HepG2 (cell line): ENCODE measurements around the gene SAMD4A. TPM values are rescaled to one million over a fixed set of nuclear protein-coding genes. Genes with fewer than 3 reads are reported as not detected.

Experiments
- ATAC-seq: fragments of 200-7000 bp; cut with Tn5 transposase; 3 replicates; pipeline ENCODE4 v1.9.1; 2020; ENCODE audit warnings: mild to moderate bottlenecking, moderate library complexity
- BruUV-seq: library from RNA; stranded (reverse); fragments of 400-500 nt; replicated peaks from 2 replicates; lab custom pipeline; 2021; lab: Mats Ljungman, UMichigan
- CTCF ChIA-PET: fragments of 300-600 bp; formaldehyde crosslinking; extraction: SDS; loops from one replicate; lab custom pipeline; 2021; ENCODE audit warnings: low total read pairs, inconsistent platforms, low intra/inter-chr PET ratio; lab: Yijun Ruan, JAX
- POLR2A ChIA-PET: fragments of 350-600 bp; sonication (Branson Sonifier 250); formaldehyde crosslinking; loops from one replicate; lab custom pipeline; 2020; ENCODE audit warnings: antibody characterized with exemption, inconsistent platforms; lab: Yijun Ruan, JAX
- DNase-seq: peaks from one replicate; pipeline ENCODE4 v3.0.0-alpha.2; 2015; ENCODE audit warnings: low spot score
- FAIRE-seq: peaks from 3 replicates; lab custom pipeline; 2011; peaks lifted over from hg19 to GRCh38; lab: Jason Lieb, UNC
- H2AFZ ChIP-seq: one replicate; pipeline ENCODE4 v1.6.1; 2011; ENCODE audit warnings: low read length, inconsistent platforms
- H3K27ac ChIP-seq: fragments of 300-600 bp; 3 replicates; pipeline ENCODE4 v1.8.0; 2011; ENCODE audit warnings: mixed run types, mild to moderate bottlenecking, mixed read lengths, low read length, inconsistent platforms; ENCODE audit not compliant: insufficient read depth; ENCODE audit errors: extremely low read length
- H3K27me3 ChIP-seq, 2 experiments: fragments of 200-600 bp in 1 of 2; 2 replicates in 1 of 2; 3 replicates in 1 of 2; pipeline versions ENCODE4 v1.6.0 to v1.8.0; 2011; ENCODE audit warnings: low read length in 2 of 2, mild to moderate bottlenecking in 2 of 2, moderate library complexity in 2 of 2, inconsistent platforms in 1 of 2; ENCODE audit not compliant: insufficient read depth in 2 of 2, control insufficient read depth in 1 of 2
- H3K36me3 ChIP-seq, 2 experiments: fragments of 200-600 bp in 1 of 2; replicated peaks in 1 of 2; 2 replicates in 1 of 2; 3 replicates in 1 of 2; pipeline versions ENCODE4 v1.5.1 to v1.8.0; 2011; ENCODE audit warnings: low read length in 2 of 2, inconsistent platforms in 1 of 2; ENCODE audit not compliant: insufficient read depth in 2 of 2, control insufficient read depth in 1 of 2
- H3K4me1 ChIP-seq: 2 replicates; pipeline ENCODE4 v1.5.1; 2012; ENCODE audit warnings: low read length, inconsistent platforms; ENCODE audit not compliant: insufficient read depth
- H3K4me2 ChIP-seq: 2 replicates; pipeline ENCODE4 v1.6.0; 2011; ENCODE audit warnings: low read depth, low read length, inconsistent platforms
- H3K4me3 ChIP-seq, 3 experiments: fragments of 200-600 bp in 1 of 3; sonication (generic), shearing (Covaris generic) in 1 of 3; replicated peaks in 1 of 3; 2 replicates each; pipeline ENCODE4 v1.5.1; 2011 to 2016; ENCODE audit warnings: low read length in 3 of 3, inconsistent platforms in 2 of 3, low read depth in 2 of 3, mild to moderate bottlenecking in 2 of 3, control low read depth in 1 of 3, mixed read lengths in 1 of 3; ENCODE audit not compliant: insufficient read depth in 1 of 3
- H3K79me2 ChIP-seq: one replicate; pipeline ENCODE4 v1.6.1; 2011; ENCODE audit warnings: low read length, inconsistent platforms; ENCODE audit not compliant: insufficient read depth
- H3K9ac ChIP-seq: 2 replicates; pipeline ENCODE4 v1.6.0; 2011; ENCODE audit warnings: mild to moderate bottlenecking, low read depth, low read length, inconsistent platforms; ENCODE audit not compliant: insufficient read depth
- H3K9me3 ChIP-seq: 2 replicates; pipeline ENCODE4 v1.5.1; 2012; ENCODE audit warnings: mild to moderate bottlenecking, low read length
- H4K20me1 ChIP-seq: 2 replicates; pipeline ENCODE4 v1.6.0; 2011; ENCODE audit warnings: inconsistent platforms, mild to moderate bottlenecking, low read length, moderate library complexity; ENCODE audit not compliant: insufficient read depth
- BCL6 ChIP-seq: IDR thresholded peaks from 2 replicates; pipeline ENCODE4 v1.6.1; 2016; ENCODE audit warnings: missing genetic modification reagents, missing compliant biosample characterization
- CEBPG ChIP-seq: IDR thresholded peaks from 2 replicates; pipeline ENCODE4 v1.6.1; 2016
- CREM ChIP-seq, 2 experiments: sonication (generic) in 1 of 2; formaldehyde crosslinking in 1 of 2; IDR thresholded peaks; 2 replicates each; pipeline versions ENCODE4 v1.4.0 to v1.6.1; 2016 to 2020; ENCODE audit warnings: antibody characterized with exemption in 1 of 2, mild to moderate bottlenecking in 1 of 2, missing genetic modification reagents in 1 of 2
- EP300 ChIP-seq, 3 experiments: sonication (generic) in 1 of 3; formaldehyde crosslinking in 1 of 3; IDR thresholded peaks; 2 replicates each; pipeline versions ENCODE4 v1.5.1 to v1.6.1; 2011 to 2020; ENCODE audit warnings: low read depth in 2 of 3, low read length in 2 of 3, borderline replicate concordance in 1 of 3, improper control_type of control experiment in 1 of 3, mild to moderate bottlenecking in 1 of 3, missing genetic modification reagents in 1 of 3, moderate library complexity in 1 of 3
- FOXA1 ChIP-seq, 2 experiments: fragments of 450-650 bp in 1 of 2; sonication (generic) in 1 of 2; formaldehyde crosslinking in 1 of 2; IDR thresholded peaks; 2 replicates each; pipeline versions ENCODE4 v1.4.0 to v1.6.1; 2016 to 2020; ENCODE audit warnings: missing genetic modification reagents in 1 of 2
- FOXK1 ChIP-seq: sonication (generic); formaldehyde crosslinking; IDR thresholded peaks from 2 replicates; pipeline ENCODE4 v1.4.0; 2020; ENCODE audit warnings: low read depth, missing genetic modification reagents, borderline replicate concordance
- FOXP1 ChIP-seq, 2 experiments: fragments of 450-650 bp in 1 of 2; IDR thresholded peaks; 2 replicates each; pipeline ENCODE4 v1.6.1; 2017 to 2018; ENCODE audit warnings: antibody characterized with exemption in 1 of 2
- HDAC2 ChIP-seq: sonication (generic); formaldehyde crosslinking; IDR thresholded peaks from 2 replicates; pipeline ENCODE4 v1.4.0; 2020; ENCODE audit warnings: missing genetic modification reagents
- NR2F2 ChIP-seq: IDR thresholded peaks from 2 replicates; pipeline ENCODE4 v1.6.1; 2012; ENCODE audit warnings: low read depth, inconsistent platforms, borderline replicate concordance
- PPARG ChIP-seq: conservative IDR thresholded peaks from 2 replicates; pipeline ENCODE4 v1.6.1; 2016; ENCODE audit warnings: missing biosample characterization, missing genetic modification reagents
- RARA ChIP-seq: IDR thresholded peaks from 2 replicates; pipeline ENCODE4 v1.6.1; 2016; ENCODE audit warnings: missing genetic modification reagents, missing compliant biosample characterization
- RXRB ChIP-seq: IDR thresholded peaks from 2 replicates; pipeline ENCODE4 v1.6.1; 2016; ENCODE audit warnings: borderline replicate concordance, missing genetic modification reagents, missing compliant biosample characterization
- SALL1 ChIP-seq: sonication (generic); formaldehyde crosslinking; IDR thresholded peaks from 2 replicates; pipeline ENCODE4 v1.8.0; 2022; ENCODE audit warnings: mild to moderate bottlenecking, missing genetic modification reagents
- SMC3 ChIP-seq: IDR thresholded peaks from 2 replicates; pipeline ENCODE4 v1.6.1; 2011; ENCODE audit warnings: low read length, improper control_type of control experiment
- TCF12 ChIP-seq, 2 experiments: fragments of 450-650 bp in 1 of 2; sonication (generic) in 1 of 2; formaldehyde crosslinking in 1 of 2; IDR thresholded peaks; 2 replicates each; pipeline versions ENCODE4 v1.6.1 to v1.8.0; 2017 to 2022; ENCODE audit warnings: antibody characterized with exemption in 1 of 2, mild to moderate bottlenecking in 1 of 2, missing genetic modification reagents in 1 of 2, moderate library complexity in 1 of 2
- TEAD3 ChIP-seq: optimal IDR thresholded peaks from 2 replicates; pipeline ENCODE3; 2016; ENCODE audit warnings: borderline replicate concordance
- ZNF83 ChIP-seq: sonication (generic); formaldehyde crosslinking; IDR thresholded peaks from 2 replicates; pipeline ENCODE4 v1.4.0; 2020; ENCODE audit warnings: missing genetic modification reagents, mild to moderate bottlenecking, borderline replicate concordance
- WGBS: methylation state at CpG from one replicate; pipeline ENCODE4 v1.1.6; 2017; ENCODE audit warnings: low lambda C conversion rate; 5-methylcytosine and 5-hydroxymethylcytosine counted together
- in situ Hi-C: cut with HindIII; loops from 2 replicates; pipeline ENCODE4 v1.10.0; 2017; ENCODE audit warnings: low pct_unique_long_range_greater_than_20kb; ENCODE audit not compliant: extremely low pct_ligation_motif_present
- intact Hi-C: fragments of 100-400 bp; cut with micrococcal nuclease; formaldehyde crosslinking; loops from one replicate; pipeline ENCODE4 v1.10.0; 2022; ENCODE audit not compliant: unreplicated experiment
- polyA plus RNA-seq, 8 experiments: library from polyadenylated mRNA; depleted of rRNA in 3 of 8; stranded (reverse) in 7 of 8; unstranded in 1 of 8; fragments of >200 nt; fragmentation: Illumina TruSeq in 4 of 8; extraction: Trizol in 4 of 8; gene quantifications; 2 replicates each; pipeline versions ENCODE4 v1.2.1 to v1.2.3, GENCODE V29; 2011 to 2016; ENCODE audit warnings: low read depth in 4 of 8, missing spikeins in 1 of 8, mixed read lengths in 1 of 8; ENCODE audit not compliant: insufficient read depth in 1 of 8
- total RNA-seq, 5 experiments: library from RNA; depleted of rRNA; stranded (reverse); fragments of >200 nt; fragmentation: Illumina TruSeq; extraction: Trizol; gene quantifications; 2 replicates each; pipeline ENCODE4 v1.2.3, GENCODE V29; 2016; ENCODE audit warnings: low read depth in 1 of 5
- TF ChIP-seq, protein P1 (sequence below): sonication (generic); formaldehyde crosslinking; IDR thresholded peaks from 2 replicates; pipeline ENCODE4 v1.4.0; 2020; ENCODE audit warnings: missing genetic modification reagents
- TF ChIP-seq, protein P2 (sequence below): IDR thresholded peaks from 2 replicates; pipeline ENCODE4 v1.6.1; 2016; ENCODE audit warnings: mild to moderate bottlenecking, missing biosample characterization, missing genetic modification reagents

SAMD4A gene
- total and polyA plus RNA-seq, 2 of the 13 experiments (the other 11 are each of a cell fraction or from before 2014, with no cell fraction given): 11.8 to 13.0 TPM

- ChIA-PET POLR2A (interaction anchor here (0.9 to 1.6 kb wide), 5 partner anchors 8 to 87 kb away, joined by 3 to 14 read pairs (median 3); partner anchors contain the start of gene SAMD4A), CTCF (no interaction called here)
- Histone ChIP-seq H3K27ac (peak overlapping the region; percentile 82), H3K27me3 (no peaks in the 10 kb centered on the region), H3K4me2 (peak overlapping the region; percentile 73), H3K4me1 (peaks cover 100% of the 10 kb centered on the region), H3K79me2 (peaks cover 73% of the 10 kb centered on the region), H2AFZ (no peak overlapping the region), H3K4me3 (peak overlapping the region in 2 of 3 experiments; percentile 0 to 44; a peak in 1 of 6 replicates), H3K36me3 (no peaks in the 10 kb centered on the region), H4K20me1 (no peaks in the 10 kb centered on the region), H3K9me3 (no peaks in the 10 kb centered on the region), H3K9ac (peak overlapping the region; percentile 64)
- in situ Hi-C loops (loop anchor here (5.0 kb wide), 1 partner anchor 84 kb away; the partner anchor contains the start of gene SAMD4A), intact Hi-C loops (loop anchor here (5.0 kb wide), 1 partner anchor 84 kb away; the partner anchor contains the start of gene SAMD4A)
- BruUV-seq: no TSS peak
- FAIRE-seq: peak; percentile 15
- peak; percentile 35 for ATAC-seq
- WGBS: 28% methylated on average over 5 of the region's 5 CpGs
- DNase-seq: no peak
- TF ChIP-seq RXRB (peak; percentile 88), NR2F2 (peak; percentile 4; the same call in 1 of the 2 replicates), EP300 (IDR thresholded peaks at IDR 0.05; ENCODE audit: low read depth in 2 of 2, low read length in 2 of 2) (peak in 1 of 2 experiments; percentile 23; a peak in 1 of 4 replicates), EP300 (CRISPR knock-in tag; IDR thresholded peaks at IDR 0.05; ENCODE audit: borderline replicate concordance) (no peak), SMC3 (0 out of 2 replicates have a peak, but pooled peaks have one; percentile 0), CEBPG (CRISPR knock-in tag) (0 out of 2 replicates have a peak, but pooled peaks have one; percentile 26), TCF12 (IDR thresholded peaks at IDR 0.05) (no peak), TCF12 (CRISPR knock-in tag; IDR thresholded peaks at IDR 0.05) (no peak), FOXP1 (IDR thresholded peaks at IDR 0.05) (no peak), FOXP1 (CRISPR knock-in tag; IDR thresholded peaks at IDR 0.05) (peak; percentile 32; the same call in 1 of the 2 replicates), PPARG (CRISPR knock-in tag) (peak; percentile 95), RARA (CRISPR knock-in tag) (0 out of 2 replicates have a peak, but pooled peaks have one; percentile 3), ZNF83 (CRISPR knock-in tag) (no peak), TEAD3 (CRISPR knock-in tag) (peak; percentile 4), HDAC2 (CRISPR knock-in tag) (0 out of 2 replicates have a peak, but pooled peaks have one; percentile 17), CREM (IDR thresholded peaks at IDR 0.05) (peak; percentile 8; the same call in 1 of the 2 replicates), CREM (CRISPR knock-in tag; IDR thresholded peaks at IDR 0.05) (no peak), FOXK1 (CRISPR knock-in tag) (0 out of 2 replicates have a peak, but pooled peaks have one; percentile 12), BCL6 (peak; percentile 56; the same call in 1 of the 2 replicates), SALL1 (CRISPR knock-in tag) (no peak; the same call in 1 of the 2 replicates), FOXA1 (IDR thresholded peaks at IDR 0.05) (no peak), FOXA1 (CRISPR knock-in tag; IDR thresholded peaks at IDR 0.05) (peak; percentile 33; the same call in 1 of the 2 replicates)
- TF ChIP-seq, protein P1, sequence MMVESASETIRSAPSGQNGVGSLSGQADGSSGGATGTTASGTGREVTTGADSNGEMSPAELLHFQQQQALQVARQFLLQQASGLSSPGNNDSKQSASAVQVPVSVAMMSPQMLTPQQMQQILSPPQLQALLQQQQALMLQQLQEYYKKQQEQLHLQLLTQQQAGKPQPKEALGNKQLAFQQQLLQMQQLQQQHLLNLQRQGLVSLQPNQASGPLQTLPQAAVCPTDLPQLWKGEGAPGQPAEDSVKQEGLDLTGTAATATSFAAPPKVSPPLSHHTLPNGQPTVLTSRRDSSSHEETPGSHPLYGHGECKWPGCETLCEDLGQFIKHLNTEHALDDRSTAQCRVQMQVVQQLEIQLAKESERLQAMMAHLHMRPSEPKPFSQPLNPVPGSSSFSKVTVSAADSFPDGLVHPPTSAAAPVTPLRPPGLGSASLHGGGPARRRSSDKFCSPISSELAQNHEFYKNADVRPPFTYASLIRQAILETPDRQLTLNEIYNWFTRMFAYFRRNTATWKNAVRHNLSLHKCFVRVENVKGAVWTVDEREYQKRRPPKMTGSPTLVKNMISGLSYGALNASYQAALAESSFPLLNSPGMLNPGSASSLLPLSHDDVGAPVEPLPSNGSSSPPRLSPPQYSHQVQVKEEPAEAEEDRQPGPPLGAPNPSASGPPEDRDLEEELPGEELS: peak; percentile 41
- TF ChIP-seq, protein P2, sequence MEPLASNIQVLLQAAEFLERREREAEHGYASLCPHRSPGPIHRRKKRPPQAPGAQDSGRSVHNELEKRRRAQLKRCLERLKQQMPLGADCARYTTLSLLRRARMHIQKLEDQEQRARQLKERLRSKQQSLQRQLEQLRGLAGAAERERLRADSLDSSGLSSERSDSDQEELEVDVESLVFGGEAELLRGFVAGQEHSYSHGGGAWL: no peak
Measured at GRCh38 chr14:54650959-54651351, 84.0 kb downstream of the SAMD4A start.
